Measurements from ENCODE around the gene SBDS. TPM values are rescaled to one million over a fixed set of nuclear protein-coding genes. Genes with fewer than 3 reads are reported as not detected.
A peak's percentile ranks its signal among the peaks of the same experiment; 100 is the strongest.
"Not testable (repeated sequence)": the region's sequence is repeated elsewhere in the genome, so short reads cannot be mapped to it uniquely, and the experiment has no call there.

The SBDS gene
- total RNA-seq (100 to 1,000 TPM; 138 to 242 TPM), polyA plus RNA-seq (100 to 1,000 TPM; 263 to 283 TPM)
- long read RNA-seq, donor 1, transcript SBDS-201 (5 exons, 1,631 nt): major isoform, 837 of 903 reads
- long read RNA-seq, donor 1, partial matches to known transcripts: 39 of 903 reads
- long read RNA-seq, donor 1, other reads (novel, unspliced or antisense): 27 of 903 reads
- long read RNA-seq, donor 2, transcript SBDS-201 (5 exons, 1,631 nt): major isoform, 72 of 87 reads
- long read RNA-seq, donor 2, partial matches to known transcripts: 12 of 87 reads
- long read RNA-seq, donor 2, other reads (novel, unspliced or antisense): 3 of 87 reads

DNA sequence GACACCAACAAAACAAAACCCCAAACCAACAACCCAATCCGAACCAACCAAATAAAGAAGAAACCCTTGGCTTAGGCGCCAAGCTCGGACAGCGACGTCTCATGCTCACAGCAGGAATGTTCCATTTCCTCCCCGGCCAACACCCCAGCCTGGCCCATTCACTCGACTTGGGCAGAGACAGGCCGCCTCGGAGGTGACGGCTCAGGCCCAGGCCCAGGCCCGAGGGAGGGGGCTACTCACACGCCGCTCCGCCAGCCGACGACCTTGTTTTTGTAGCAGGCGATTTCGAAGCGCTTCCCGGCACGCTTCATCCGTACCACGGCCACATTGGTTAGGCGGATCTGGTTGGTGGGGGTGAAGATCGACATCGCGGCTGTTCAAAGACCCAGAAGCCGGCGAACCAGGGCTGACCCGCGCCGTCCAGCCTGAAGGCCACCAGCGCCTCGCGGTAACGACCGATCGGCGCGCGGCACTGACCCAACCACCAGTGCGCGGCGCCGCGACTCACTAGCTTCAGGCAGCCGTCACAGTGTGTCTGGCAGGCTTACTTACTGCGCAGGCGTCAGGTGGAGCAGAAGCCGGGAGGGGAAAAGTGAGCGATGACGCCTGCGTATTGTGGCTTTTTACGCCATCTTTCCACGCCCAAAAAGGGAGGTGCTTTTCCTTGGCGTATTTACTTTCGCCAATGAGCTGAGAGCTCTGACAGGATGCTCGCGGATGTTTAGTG, at the start of gene SBDS:
Gene SBDS (minus strand): TSS at position 537 of the 727 bp plus-strand sequence. CDS start 169 bp downstream, at position 368.
- ATAC-seq (ENCODE audit: low FRiP score): peak; percentile 95
- WGBS, 2 donors: 0% methylated on average over 58 to 59 of the region's 59 CpGs

DNA sequence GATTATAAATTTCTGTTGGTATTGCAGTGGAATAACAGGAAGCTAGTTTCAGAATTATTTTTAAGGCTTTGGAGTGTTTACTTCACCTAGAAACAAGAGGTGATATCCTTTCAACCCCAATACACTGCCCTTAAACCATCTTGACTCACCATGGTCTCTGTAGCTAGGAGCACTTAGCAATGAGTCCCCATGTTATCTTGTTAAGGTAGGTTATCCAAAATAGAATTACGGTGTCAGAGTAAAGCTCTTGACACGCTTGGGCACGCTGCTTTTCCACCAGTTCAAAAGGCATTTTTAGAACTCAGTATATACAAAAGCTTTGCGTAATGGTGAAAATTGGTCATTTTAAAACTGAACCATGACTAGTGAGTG, 48.2 kb upstream of the SBDS start:
- H3K4me1 ChIP-seq (ENCODE audit: control insufficient read depth in 1 of 2, insufficient read depth in 2 of 2, low read length in 2 of 2); ATAC-seq (ENCODE audit: low FRiP score); H3K4me3 ChIP-seq (ENCODE audit: low read length in 2 of 2); H3K9me3 ChIP-seq (ENCODE audit: control insufficient read depth, low read length); DNase-seq; H3K27me3 ChIP-seq (ENCODE audit: control insufficient read depth in 1 of 2, insufficient read depth in 2 of 2, low read length in 1 of 2); intact Hi-C loops (cut with DNase I); H3K36me3 ChIP-seq (ENCODE audit: control insufficient read depth in 1 of 2, insufficient read depth in 2 of 2, low read length in 1 of 2): not testable (repeated sequence)
- H3K27ac ChIP-seq (ENCODE audit: low read depth in 1 of 2, low read length in 2 of 2): peak overlapping the region in 1 of 2 donors; percentile 76
- 39 to 43% methylated on average over 4 of the region's 4 CpGs for WGBS, 2 donors

More for the DNA sequence above, at the start of gene SBDS:
- not testable (repeated sequence) for H3K9me3 ChIP-seq (ENCODE audit: control insufficient read depth, low read length); H3K4me1 ChIP-seq (ENCODE audit: control insufficient read depth in 1 of 2, insufficient read depth in 2 of 2, low read length in 2 of 2); H3K36me3 ChIP-seq (ENCODE audit: control insufficient read depth in 1 of 2, insufficient read depth in 2 of 2, low read length in 1 of 2); H3K27me3 ChIP-seq (ENCODE audit: control insufficient read depth in 1 of 2, insufficient read depth in 2 of 2, low read length in 1 of 2)
- peak within 1 kb of the TSS; percentile 97 to 100 for H3K27ac ChIP-seq (ENCODE audit: low read depth in 1 of 2, low read length in 2 of 2)
- peak; percentile 95 to 96 for DNase-seq
- H3K4me3 ChIP-seq (ENCODE audit: low read length in 2 of 2): peak within 1 kb of the TSS; percentile 70 to 75
- intact Hi-C loops (cut with DNase I): loop anchor here in 1 of 2 donors (10.0 kb wide), 2 partner anchors 340 to 400 kb away; no protein-coding TSS in a partner anchor

DNA sequence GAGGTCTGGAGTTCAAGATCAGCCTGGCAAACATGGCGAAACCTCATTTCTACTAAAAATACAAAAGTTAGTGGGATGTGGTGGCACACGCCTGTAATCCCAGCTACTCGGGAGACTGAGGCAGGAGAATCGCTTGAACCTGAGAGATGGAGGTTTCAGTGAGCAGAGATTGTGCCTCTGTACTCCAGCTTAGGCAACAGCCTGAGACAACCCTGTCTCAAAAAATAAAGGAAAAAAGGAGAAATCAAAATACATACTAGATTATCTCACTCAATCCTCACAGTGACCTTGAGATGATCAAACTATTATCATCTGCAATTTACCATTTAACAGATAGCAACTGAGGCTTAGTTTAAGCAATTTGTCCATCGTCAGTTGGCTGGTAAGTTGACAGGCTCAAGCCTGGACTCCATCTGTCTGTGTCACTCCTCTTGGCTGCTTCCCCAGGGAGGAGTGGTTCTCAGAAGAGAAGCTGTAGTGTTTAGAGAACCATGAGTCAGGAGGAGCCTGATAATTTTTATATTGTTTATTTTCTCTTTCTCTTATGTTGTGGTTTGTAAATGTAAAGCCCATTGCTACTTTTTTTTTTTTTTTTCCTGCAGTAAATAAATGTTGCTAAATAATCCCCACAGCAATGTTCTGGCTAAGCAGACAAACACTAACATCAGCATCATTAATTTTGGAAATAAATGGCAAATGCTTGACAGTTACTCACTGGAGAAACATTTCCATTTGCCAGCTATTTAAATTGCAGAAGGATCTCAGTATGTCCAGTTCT, 47.6 kb upstream of the SBDS start:
- H3K4me3 ChIP-seq (ENCODE audit: low read length in 2 of 2); H3K27ac ChIP-seq (ENCODE audit: low read depth in 1 of 2, low read length in 2 of 2); intact Hi-C loops (cut with DNase I); H3K9me3 ChIP-seq (ENCODE audit: control insufficient read depth, low read length); H3K27me3 ChIP-seq (ENCODE audit: control insufficient read depth in 1 of 2, insufficient read depth in 2 of 2, low read length in 1 of 2); H3K36me3 ChIP-seq (ENCODE audit: control insufficient read depth in 1 of 2, insufficient read depth in 2 of 2, low read length in 1 of 2); H3K4me1 ChIP-seq (ENCODE audit: control insufficient read depth in 1 of 2, insufficient read depth in 2 of 2, low read length in 2 of 2): not testable (repeated sequence)
- 60 to 61% methylated on average over 5 of the region's 5 CpGs for WGBS, 2 donors
- DNase-seq: peak in 1 of 2 donors; percentile 72
- peak; percentile 81 for ATAC-seq (ENCODE audit: low FRiP score)

DNA sequence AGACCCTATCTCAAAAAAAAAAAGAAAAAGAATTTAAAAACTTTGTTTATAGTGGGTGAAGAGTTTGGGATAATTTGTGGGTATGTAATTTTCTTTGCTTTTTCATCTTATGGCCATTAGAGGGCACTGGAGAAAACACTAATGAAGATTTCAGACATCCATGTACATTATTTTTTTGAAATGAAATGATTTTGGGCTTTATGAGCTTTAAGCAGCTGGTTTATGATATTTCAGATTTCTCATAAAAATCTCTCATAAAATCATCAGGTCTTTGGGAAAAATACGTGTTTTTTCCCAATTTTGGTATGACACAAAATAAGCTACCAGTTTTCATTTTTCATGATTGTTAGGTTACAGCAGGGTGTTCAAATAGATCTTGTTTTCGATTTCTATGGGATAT, 45.4 kb upstream of the SBDS start:
- intact Hi-C loops (cut with DNase I): not testable (repeated sequence)
- WGBS, 2 donors: 42 to 49% methylated on average over 2 of the region's 2 CpGs

DNA sequence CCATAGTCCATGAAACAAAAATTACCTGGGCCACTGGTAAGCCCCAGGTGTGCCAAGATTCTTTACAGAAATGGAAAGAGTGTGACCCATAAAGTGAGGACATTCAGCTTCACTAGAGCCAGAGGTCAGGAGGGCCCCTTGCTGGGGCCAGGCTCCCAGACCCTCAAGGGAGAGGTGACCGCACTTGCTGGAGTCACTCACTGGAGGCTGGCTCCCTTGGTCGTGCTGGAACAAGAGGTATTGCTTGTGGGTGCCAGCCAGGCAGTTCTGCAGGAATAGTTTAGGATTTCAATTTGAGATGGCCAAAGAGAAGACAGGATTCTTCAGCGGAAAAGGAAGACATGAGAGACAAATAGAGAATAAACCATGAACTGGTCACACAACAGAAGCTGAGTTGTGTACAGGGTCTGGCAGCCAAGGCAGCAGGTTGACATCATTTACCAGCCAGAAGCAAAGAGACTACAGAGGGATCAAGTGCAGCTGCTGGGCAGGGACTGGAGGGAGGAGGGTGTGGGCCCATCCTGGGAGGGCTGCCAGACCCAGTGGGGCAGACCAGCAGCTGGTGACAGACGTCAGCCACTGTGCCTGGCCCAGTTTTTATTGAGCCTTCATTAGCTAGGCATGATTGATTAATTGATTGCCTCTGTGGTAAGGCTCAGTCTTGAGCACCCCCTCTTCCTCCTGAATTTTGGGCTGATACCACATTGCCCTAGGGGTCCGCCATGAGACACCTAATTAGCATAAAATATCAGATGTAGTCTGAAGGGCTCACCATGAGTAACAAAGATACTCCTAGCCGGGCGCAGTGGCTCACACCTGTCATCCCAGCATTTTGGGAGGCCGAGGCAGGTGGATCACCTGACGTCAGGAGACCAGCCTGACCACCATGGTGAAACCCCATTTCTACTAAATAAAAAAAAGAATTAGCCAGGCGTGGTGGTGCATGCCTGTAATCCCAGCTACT, 41.3 kb upstream of the SBDS start:
- H3K27ac ChIP-seq (ENCODE audit: low read depth in 1 of 2, low read length in 2 of 2); DNase-seq; H3K9me3 ChIP-seq (ENCODE audit: control insufficient read depth, low read length); H3K36me3 ChIP-seq (ENCODE audit: control insufficient read depth in 1 of 2, insufficient read depth in 2 of 2, low read length in 1 of 2); H3K27me3 ChIP-seq (ENCODE audit: control insufficient read depth in 1 of 2, insufficient read depth in 2 of 2, low read length in 1 of 2); H3K4me3 ChIP-seq (ENCODE audit: low read length in 2 of 2); ATAC-seq (ENCODE audit: low FRiP score); intact Hi-C loops (cut with DNase I); H3K4me1 ChIP-seq (ENCODE audit: control insufficient read depth in 1 of 2, insufficient read depth in 2 of 2, low read length in 2 of 2): not testable (repeated sequence)
- WGBS, 2 donors: 85 to 87% methylated on average over 9 to 10 of the region's 10 CpGs

More for the DNA sequence above, 45.4 kb upstream of the SBDS start:
- H3K27me3 ChIP-seq (ENCODE audit: control insufficient read depth in 1 of 2, insufficient read depth in 2 of 2, low read length in 1 of 2); H3K9me3 ChIP-seq (ENCODE audit: control insufficient read depth, low read length); H3K36me3 ChIP-seq (ENCODE audit: control insufficient read depth in 1 of 2, insufficient read depth in 2 of 2, low read length in 1 of 2); H3K4me1 ChIP-seq (ENCODE audit: control insufficient read depth in 1 of 2, insufficient read depth in 2 of 2, low read length in 2 of 2); ATAC-seq (ENCODE audit: low FRiP score); H3K27ac ChIP-seq (ENCODE audit: low read depth in 1 of 2, low read length in 2 of 2); DNase-seq; H3K4me3 ChIP-seq (ENCODE audit: low read length in 2 of 2): not testable (repeated sequence)

DNA sequence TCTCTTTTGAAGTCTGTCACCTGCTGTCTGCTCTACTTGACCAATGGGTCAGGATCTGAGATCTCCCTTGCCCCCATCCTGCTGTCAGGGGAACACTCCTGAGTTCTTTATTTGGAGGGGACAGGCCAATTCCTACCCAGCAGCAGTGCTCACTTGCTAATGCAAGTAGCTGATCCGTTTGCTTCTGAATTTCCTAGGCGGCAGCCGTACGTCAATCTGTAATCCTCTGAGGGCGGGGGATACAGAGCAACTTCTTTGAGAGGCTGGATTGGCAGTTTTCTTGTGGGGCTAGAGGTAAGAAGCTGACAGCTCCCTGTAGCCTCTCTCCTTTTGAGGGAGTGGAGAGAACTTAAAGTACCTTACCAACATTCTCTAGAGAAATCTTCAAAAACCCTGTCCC, 37.9 kb upstream of the SBDS start:
- no peak overlapping the region for H3K27ac ChIP-seq (ENCODE audit: low read depth in 1 of 2, low read length in 2 of 2)
- no peaks in the 10 kb centered on the region for H3K4me1 ChIP-seq (ENCODE audit: control insufficient read depth in 1 of 2, insufficient read depth in 2 of 2, low read length in 2 of 2)
- H3K36me3 ChIP-seq (ENCODE audit: control insufficient read depth in 1 of 2, insufficient read depth in 2 of 2, low read length in 1 of 2): peaks cover 3% of the 10 kb centered on the region in 2 donors
- no peaks in the 10 kb centered on the region for H3K9me3 ChIP-seq (ENCODE audit: control insufficient read depth, low read length)
- ATAC-seq (ENCODE audit: low FRiP score) (no peak), DNase-seq (no peak)
- no peak overlapping the region for H3K4me3 ChIP-seq (ENCODE audit: low read length in 2 of 2)
- no peaks in the 10 kb centered on the region for H3K27me3 ChIP-seq (ENCODE audit: control insufficient read depth in 1 of 2, insufficient read depth in 2 of 2, low read length in 1 of 2)
- intact Hi-C loops (cut with DNase I): no loop called here
- WGBS, 2 donors: 77 to 83% methylated on average over 5 of the region's 5 CpGs

DNA sequence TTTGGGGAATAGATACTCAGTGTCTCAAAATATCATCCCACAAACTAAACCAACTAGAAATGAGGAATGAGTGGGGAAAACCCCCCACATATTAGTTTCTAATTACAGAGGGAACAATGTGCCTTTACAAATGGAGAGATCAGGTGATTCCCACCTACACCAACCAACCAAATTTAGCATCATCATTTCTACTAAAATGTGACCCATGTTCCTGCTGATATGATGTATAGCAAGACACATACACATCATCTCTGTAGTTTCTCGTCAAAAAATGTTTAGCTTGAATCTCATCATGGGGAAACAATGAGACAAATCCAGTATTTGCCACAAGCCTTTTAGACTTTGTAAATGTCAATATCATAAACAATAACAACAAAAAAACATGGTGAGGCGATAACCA, 36.3 kb upstream of the SBDS start:
- H3K4me1 ChIP-seq (ENCODE audit: control insufficient read depth in 1 of 2, insufficient read depth in 2 of 2, low read length in 2 of 2); ATAC-seq (ENCODE audit: low FRiP score); H3K27ac ChIP-seq (ENCODE audit: low read depth in 1 of 2, low read length in 2 of 2); H3K9me3 ChIP-seq (ENCODE audit: control insufficient read depth, low read length); H3K27me3 ChIP-seq (ENCODE audit: control insufficient read depth in 1 of 2, insufficient read depth in 2 of 2, low read length in 1 of 2); H3K4me3 ChIP-seq (ENCODE audit: low read length in 2 of 2); intact Hi-C loops (cut with DNase I); H3K36me3 ChIP-seq (ENCODE audit: control insufficient read depth in 1 of 2, insufficient read depth in 2 of 2, low read length in 1 of 2); DNase-seq: not testable (repeated sequence)
- 85 to 89% methylated on average over 1 of the region's 2 CpGs for WGBS, 2 donors

DNA sequence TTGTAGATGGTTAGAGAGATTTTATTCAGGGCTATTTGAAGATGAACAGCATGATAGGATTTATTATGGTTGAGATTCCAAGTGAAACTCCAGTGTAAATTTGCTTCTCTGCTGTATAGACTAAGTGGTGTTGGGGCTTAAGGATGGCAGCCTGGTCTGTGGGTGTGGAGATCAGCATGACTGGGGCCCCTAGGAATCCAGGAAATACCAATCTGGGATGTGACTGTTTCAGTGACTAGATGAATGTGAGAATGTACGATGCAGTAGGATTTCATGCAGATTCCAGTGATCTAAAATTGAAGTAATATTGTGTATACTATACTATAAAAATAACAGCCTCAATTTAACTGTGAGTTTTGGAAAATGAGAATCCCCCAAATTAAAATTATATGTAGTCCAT, 30.1 kb upstream of the SBDS start:
- H3K9me3 ChIP-seq (ENCODE audit: control insufficient read depth, low read length); H3K27ac ChIP-seq (ENCODE audit: low read depth in 1 of 2, low read length in 2 of 2); intact Hi-C loops (cut with DNase I); H3K4me1 ChIP-seq (ENCODE audit: control insufficient read depth in 1 of 2, insufficient read depth in 2 of 2, low read length in 2 of 2); DNase-seq; H3K36me3 ChIP-seq (ENCODE audit: control insufficient read depth in 1 of 2, insufficient read depth in 2 of 2, low read length in 1 of 2); H3K4me3 ChIP-seq (ENCODE audit: low read length in 2 of 2); H3K27me3 ChIP-seq (ENCODE audit: control insufficient read depth in 1 of 2, insufficient read depth in 2 of 2, low read length in 1 of 2); ATAC-seq (ENCODE audit: low FRiP score): not testable (repeated sequence)
- WGBS, 2 donors: 29 to 35% methylated on average over 1 of the region's 1 CpG
